Measurements from ENCODE around the gene RNF144A. TPM values are rescaled to one million over a fixed set of nuclear protein-coding genes. Genes with fewer than 3 reads are reported as not detected.

Gene RNF144A
- total RNA-seq, 1 donor from 2014 or later = 1.8 TPM

DNA sequence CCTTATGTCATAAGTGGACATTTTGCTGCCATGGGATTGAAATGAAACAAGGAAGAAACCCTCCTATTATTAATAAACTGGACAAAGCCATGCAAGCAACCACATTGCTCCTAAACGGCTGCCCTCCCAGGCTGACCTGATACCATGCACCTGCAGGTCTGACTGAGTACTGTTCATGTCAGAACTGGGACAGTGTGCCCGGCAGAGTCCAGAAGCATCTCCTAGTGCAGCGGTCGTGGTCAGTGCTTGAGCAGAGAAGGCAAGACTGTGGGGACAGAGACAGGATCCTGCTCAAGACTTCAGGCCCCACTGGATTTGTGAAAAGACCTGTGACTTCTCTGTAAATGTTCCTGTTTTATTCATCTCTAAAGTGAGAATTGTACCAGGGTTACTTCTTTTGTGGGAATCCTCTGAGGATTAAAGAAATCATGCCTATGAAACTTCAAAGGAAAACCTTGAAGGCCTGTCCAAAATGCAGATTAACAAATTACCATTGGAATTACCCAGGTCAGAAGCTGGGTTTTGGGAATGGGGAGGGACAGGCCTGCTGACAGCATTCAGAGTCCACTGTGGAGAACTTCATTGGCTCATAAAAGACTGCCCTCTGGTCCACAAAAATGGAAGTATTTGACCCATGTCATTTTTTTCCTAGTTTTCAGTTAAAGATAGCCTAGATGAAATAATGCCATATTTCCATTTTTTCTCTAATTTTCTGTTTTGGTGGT is 13.9 kb downstream of the RNF144A start:
- no peak for DNase-seq (ENCODE audit: low spot score in 2 of 2)
- Histone ChIP-seq H3K36me3 (no peaks in the 10 kb centered on the region), H3K27me3 (no peaks in the 10 kb centered on the region), H3K27ac (no peak overlapping the region), H3K4me3 (no peak overlapping the region), H3K9me3 (no peaks in the 10 kb centered on the region), H3K4me1 (peaks cover 0 to 3% of the 10 kb centered on the region in 2 donors)
- intact Hi-C loops (cut with DNase I) = no loop called here
- TF ChIP-seq, protein P1, sequence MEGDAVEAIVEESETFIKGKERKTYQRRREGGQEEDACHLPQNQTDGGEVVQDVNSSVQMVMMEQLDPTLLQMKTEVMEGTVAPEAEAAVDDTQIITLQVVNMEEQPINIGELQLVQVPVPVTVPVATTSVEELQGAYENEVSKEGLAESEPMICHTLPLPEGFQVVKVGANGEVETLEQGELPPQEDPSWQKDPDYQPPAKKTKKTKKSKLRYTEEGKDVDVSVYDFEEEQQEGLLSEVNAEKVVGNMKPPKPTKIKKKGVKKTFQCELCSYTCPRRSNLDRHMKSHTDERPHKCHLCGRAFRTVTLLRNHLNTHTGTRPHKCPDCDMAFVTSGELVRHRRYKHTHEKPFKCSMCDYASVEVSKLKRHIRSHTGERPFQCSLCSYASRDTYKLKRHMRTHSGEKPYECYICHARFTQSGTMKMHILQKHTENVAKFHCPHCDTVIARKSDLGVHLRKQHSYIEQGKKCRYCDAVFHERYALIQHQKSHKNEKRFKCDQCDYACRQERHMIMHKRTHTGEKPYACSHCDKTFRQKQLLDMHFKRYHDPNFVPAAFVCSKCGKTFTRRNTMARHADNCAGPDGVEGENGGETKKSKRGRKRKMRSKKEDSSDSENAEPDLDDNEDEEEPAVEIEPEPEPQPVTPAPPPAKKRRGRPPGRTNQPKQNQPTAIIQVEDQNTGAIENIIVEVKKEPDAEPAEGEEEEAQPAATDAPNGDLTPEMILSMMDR (IDR thresholded peaks at IDR 0.05) = no peak

GRCh38 chr2:6931753-6932152 is 14.5 kb downstream of the RNF144A start:
- Histone ChIP-seq H3K9me3 (no peaks in the 10 kb centered on the region), H3K4me1 (peaks cover 0 to 3% of the 10 kb centered on the region in 2 donors), H3K27ac (no peak overlapping the region), H3K4me3 (no peak overlapping the region), H3K27me3 (no peaks in the 10 kb centered on the region), H3K36me3 (no peaks in the 10 kb centered on the region)
- DNase-seq (ENCODE audit: low spot score in 2 of 2) = no peak
- intact Hi-C loops (cut with DNase I) = no loop called here
- TF ChIP-seq, protein P1 (IDR thresholded peaks at IDR 0.05) = no peak

DNA sequence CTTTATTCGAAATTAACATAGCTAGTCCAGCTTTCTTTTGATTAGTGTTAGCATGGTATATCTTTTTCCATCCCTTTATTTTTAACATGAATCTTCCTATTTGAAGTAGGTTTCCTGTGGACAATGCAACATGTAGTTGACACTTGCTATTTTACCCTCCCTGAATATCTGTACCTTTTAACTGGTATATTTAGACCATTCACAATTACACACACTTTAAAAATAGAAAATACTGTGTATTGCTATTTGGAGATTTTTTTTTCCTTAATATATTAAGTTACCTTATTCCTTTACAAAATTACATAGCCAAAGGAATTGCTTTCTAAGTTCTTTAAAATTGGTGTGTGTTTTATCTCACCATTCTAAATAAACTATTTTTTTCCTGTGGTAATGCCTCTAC is 15.0 kb downstream of the RNF144A start:
- no peaks in the 10 kb centered on the region for H3K9me3 ChIP-seq
- intact Hi-C loops (cut with DNase I) = no loop called here
- no peak overlapping the region for H3K27ac ChIP-seq
- H3K27me3 ChIP-seq = no peaks in the 10 kb centered on the region
- peaks cover 0 to 3% of the 10 kb centered on the region in 2 donors for H3K4me1 ChIP-seq
- no peak for DNase-seq (ENCODE audit: low spot score in 2 of 2)
- TF ChIP-seq, protein P1 (IDR thresholded peaks at IDR 0.05) = no peak
- H3K4me3 ChIP-seq = no peak overlapping the region
- H3K36me3 ChIP-seq = no peaks in the 10 kb centered on the region

- TF ChIP-seq, protein P1 (IDR thresholded peaks at IDR 0.05) = no peak
- intact Hi-C loops (cut with DNase I) = no loop called here
- H3K9me3 ChIP-seq = no peaks in the 10 kb centered on the region
- H3K27me3 ChIP-seq = no peaks in the 10 kb centered on the region
- H3K4me3 ChIP-seq = no peak overlapping the region
- no peak for DNase-seq (ENCODE audit: low spot score in 2 of 2)
- H3K4me1 ChIP-seq = peaks cover 0 to 3% of the 10 kb centered on the region in 2 donors
- no peaks in the 10 kb centered on the region for H3K36me3 ChIP-seq
- no peak overlapping the region for H3K27ac ChIP-seq
These were observed 15.6 kb downstream of the RNF144A start for GRCh38 chr2:6932828-6933227.

DNA sequence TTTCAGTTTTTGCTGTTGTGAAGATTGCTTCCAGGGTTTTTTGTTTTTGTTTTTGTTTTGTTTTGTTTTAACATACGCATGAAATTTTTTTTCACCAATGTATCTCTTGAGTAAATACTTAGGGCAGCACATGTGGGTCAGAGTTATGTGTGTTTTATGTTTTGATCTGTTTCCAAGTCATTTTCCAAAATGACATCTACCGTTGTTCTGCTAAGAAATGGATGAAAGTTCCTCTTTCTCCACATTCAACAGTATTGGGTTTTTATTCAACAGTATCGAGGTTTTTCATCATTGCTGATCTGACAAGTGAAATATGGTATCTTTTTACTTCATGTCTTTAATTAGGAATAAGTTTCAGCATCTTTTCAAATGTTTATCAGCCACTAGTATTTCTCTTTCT is 16.7 kb downstream of the RNF144A start:
- TF ChIP-seq, protein P1 (IDR thresholded peaks at IDR 0.05) = no peak
- no peaks in the 10 kb centered on the region for H3K36me3 ChIP-seq
- H3K4me3 ChIP-seq = no peak overlapping the region
- intact Hi-C loops (cut with DNase I) = no loop called here
- H3K27me3 ChIP-seq = no peaks in the 10 kb centered on the region
- H3K27ac ChIP-seq = no peak overlapping the region
- DNase-seq (ENCODE audit: low spot score in 2 of 2) = no peak
- no peaks in the 10 kb centered on the region for H3K9me3 ChIP-seq
- H3K4me1 ChIP-seq = no peaks in the 10 kb centered on the region

All from ascending aorta (tissue), 2 donors.